Endothelial cell (in vitro differentiated cells): Measurements from ENCODE around the gene TLX1. TPM values are rescaled to one million over a fixed set of nuclear protein-coding genes. Genes with fewer than 3 reads are reported as not detected.

ENCODE experiments used
- DNase-seq: peaks from one replicate; pipeline ENCODE4 v3.0.0; 2021; ENCODE audit warnings: low spot score
- H3K27ac Mint-ChIP-seq: one replicate; pipeline ENCODE4 v1.8.0; 2021; ENCODE audit warnings: mixed read lengths, inconsistent platforms; ENCODE audit not compliant: unreplicated experiment
- H3K27me3 Mint-ChIP-seq: one replicate; pipeline ENCODE4 v1.8.0; 2021; ENCODE audit warnings: mild to moderate bottlenecking, moderate library complexity, mixed read lengths, inconsistent platforms; ENCODE audit not compliant: unreplicated experiment
- H3K36me3 Mint-ChIP-seq: one replicate; pipeline ENCODE4 v1.8.0; 2021; ENCODE audit warnings: mild to moderate bottlenecking, low read depth, mixed read lengths, inconsistent platforms; ENCODE audit not compliant: unreplicated experiment
- H3K4me1 Mint-ChIP-seq: one replicate; pipeline ENCODE4 v1.8.0; 2021; ENCODE audit warnings: mild to moderate bottlenecking, mixed read lengths, inconsistent platforms; ENCODE audit not compliant: unreplicated experiment
- H3K4me3 Mint-ChIP-seq: one replicate; pipeline ENCODE4 v1.8.0; 2021; ENCODE audit warnings: mild to moderate bottlenecking, mixed read lengths, inconsistent platforms; ENCODE audit not compliant: unreplicated experiment
- H3K9me3 Mint-ChIP-seq: one replicate; pipeline ENCODE4 v1.8.0; 2021; ENCODE audit warnings: mixed read lengths, inconsistent platforms; ENCODE audit not compliant: unreplicated experiment
- CTCF ChIP-seq: fragments of 200-600 bp; sonication (generic); IDR thresholded peaks from one replicate; pipeline ENCODE4 v1.5.0; 2021; ENCODE audit warnings: antibody characterized with exemption; ENCODE audit not compliant: unreplicated experiment
- total RNA-seq: library from RNA; stranded (reverse); fragmentation: NEBNext Ultra II Directional; extraction: Animal tissue kit (Norgen Biotek cat#: 25700); gene quantifications from one replicate; pipeline ENCODE4 v1.2.1, GENCODE V29; 2021; ENCODE audit not compliant: unreplicated experiment

The TLX1 gene
- total RNA-seq, 1 donor from 2014 or later = 31.0 TPM

GRCh38 chr10:101176577-101176976 is 45.5 kb downstream of the TLX1 start:
- H3K27me3 Mint-ChIP-seq = peaks cover 2% of the 10 kb centered on the region
- H3K36me3 Mint-ChIP-seq = no peaks in the 10 kb centered on the region
- H3K4me1 Mint-ChIP-seq = peaks cover 9% of the 10 kb centered on the region
- no peaks in the 10 kb centered on the region for H3K9me3 Mint-ChIP-seq
- no peak overlapping the region for H3K27ac Mint-ChIP-seq
- H3K4me3 Mint-ChIP-seq = no peak overlapping the region
- DNase-seq = no peak
- no peak for TF ChIP-seq CTCF

GRCh38 chr10:101182936-101183335 is 51.8 kb downstream of the TLX1 start:
- H3K9me3 Mint-ChIP-seq = no peaks in the 10 kb centered on the region
- DNase-seq = no peak
- no peak for TF ChIP-seq CTCF
- H3K27ac Mint-ChIP-seq = no peak overlapping the region
- H3K4me1 Mint-ChIP-seq = peaks cover 6% of the 10 kb centered on the region
- H3K36me3 Mint-ChIP-seq = no peaks in the 10 kb centered on the region
- peaks cover 4% of the 10 kb centered on the region for H3K27me3 Mint-ChIP-seq
- H3K4me3 Mint-ChIP-seq = no peak overlapping the region

GRCh38 chr10:101183458-101184183 is 52.5 kb downstream of the TLX1 start:
- Mint-ChIP-seq H3K27ac (no peak overlapping the region), H3K27me3 (peaks cover 4% of the 10 kb centered on the region)
- TF ChIP-seq CTCF = no peak

More at GRCh38 chr10:101183458-101184183, 52.5 kb downstream of the TLX1 start:
- no peak for DNase-seq
- Mint-ChIP-seq H3K9me3 (no peaks in the 10 kb centered on the region), H3K4me3 (no peak overlapping the region), H3K4me1 (peaks cover 6% of the 10 kb centered on the region), H3K36me3 (no peaks in the 10 kb centered on the region)

Other genes starting within 250 kb of the TLX1 start
- 31.2 TPM for gene SLF2, start 218.3 kb upstream of the TLX1 start, total RNA-seq
- 8.0 TPM for gene SEMA4G, start 161.8 kb upstream of the TLX1 start, total RNA-seq
- gene MRPL43, start 143.8 kb upstream of the TLX1 start, total RNA-seq = 51.8 TPM
- gene TWNK, start 143.8 kb upstream of the TLX1 start, total RNA-seq = 10.5 TPM
- gene LZTS2, start 131.5 kb upstream of the TLX1 start, total RNA-seq = 52.2 TPM
- gene PDZD7, start 100.2 kb upstream of the TLX1 start, total RNA-seq = 0.54 TPM
- gene SFXN3, start 100.1 kb upstream of the TLX1 start, total RNA-seq = 27.1 TPM
- gene KAZALD1, start 69.3 kb upstream of the TLX1 start, total RNA-seq = 10.6 TPM
- not detected for gene LBX1, start 98.2 kb downstream of the TLX1 start, total RNA-seq
- 27.5 TPM for gene BTRC, start 222.9 kb downstream of the TLX1 start, total RNA-seq